ENCODE results near the gene INPP5K.
"Not testable (repeated sequence)": the region's sequence is repeated elsewhere in the genome, so short reads cannot be mapped to it uniquely, and the experiment has no call there.

INPP5K gene

GRCh38 chr17:1452836-1453235, 63.6 kb downstream of the INPP5K start:
- no peak for TF ChIP-seq CTCF (IDR thresholded peaks at IDR 0.05)
- H3K4me1 Mint-ChIP-seq = peaks cover 35% of the 10 kb centered on the region
- peaks cover 8% of the 10 kb centered on the region for H3K27me3 Mint-ChIP-seq (ENCODE audit: low read depth, poor library complexity)
- peak overlapping the region; percentile 59 for H3K4me3 Mint-ChIP-seq
- no peaks in the 10 kb centered on the region for H3K9me3 Mint-ChIP-seq
- no peak for DNase-seq
- peak overlapping the region; percentile 94 for H3K27ac Mint-ChIP-seq
- peaks cover 33% of the 10 kb centered on the region for H3K36me3 Mint-ChIP-seq (ENCODE audit: low read depth)

GRCh38 chr17:1450261-1450660, 66.2 kb downstream of the INPP5K start:
- H3K9me3 Mint-ChIP-seq; DNase-seq; H3K4me3 Mint-ChIP-seq; H3K27me3 Mint-ChIP-seq (ENCODE audit: low read depth, poor library complexity); H3K27ac Mint-ChIP-seq: not testable (repeated sequence)
- Mint-ChIP-seq H3K36me3 (ENCODE audit: low read depth) (peaks cover 43% of the 10 kb centered on the region), H3K4me1 (peaks cover 34% of the 10 kb centered on the region)

GRCh38 chr17:1449412-1449967, 66.9 kb downstream of the INPP5K start:
- Mint-ChIP-seq H3K9me3 (no peaks in the 10 kb centered on the region), H3K27me3 (ENCODE audit: low read depth, poor library complexity) (peaks cover 2% of the 10 kb centered on the region), H3K4me1 (peaks cover 27% of the 10 kb centered on the region), H3K4me3 (no peak overlapping the region), H3K36me3 (ENCODE audit: low read depth) (peaks cover 48% of the 10 kb centered on the region), H3K27ac (no peak overlapping the region)
- TF ChIP-seq CTCF (IDR thresholded peaks at IDR 0.05) = no peak
- no peak for DNase-seq

- no peak for TF ChIP-seq CTCF (IDR thresholded peaks at IDR 0.05)
- no peaks in the 10 kb centered on the region for H3K9me3 Mint-ChIP-seq
- H3K36me3 Mint-ChIP-seq (ENCODE audit: low read depth) = peaks cover 34% of the 10 kb centered on the region
- H3K27ac Mint-ChIP-seq = peak overlapping the region; percentile 61
- H3K4me1 Mint-ChIP-seq = peaks cover 7% of the 10 kb centered on the region
- no peak overlapping the region for H3K4me3 Mint-ChIP-seq
- no peak for DNase-seq
- no peaks in the 10 kb centered on the region for H3K27me3 Mint-ChIP-seq (ENCODE audit: low read depth, poor library complexity)
These were observed 69.4 kb downstream of the INPP5K start for GRCh38 chr17:1447052-1447451.

- Mint-ChIP-seq H3K9me3 (no peaks in the 10 kb centered on the region), H3K4me1 (no peaks in the 10 kb centered on the region), H3K4me3 (no peak overlapping the region), H3K27me3 (ENCODE audit: low read depth, poor library complexity) (no peaks in the 10 kb centered on the region), H3K27ac (peak overlapping the region; percentile 77), H3K36me3 (ENCODE audit: low read depth) (peaks cover 27% of the 10 kb centered on the region)
- no peak for TF ChIP-seq CTCF (IDR thresholded peaks at IDR 0.05)
- DNase-seq = no peak
These were observed 70.2 kb downstream of the INPP5K start for GRCh38 chr17:1446201-1446600.

GRCh38 chr17:1445695-1446094, 70.7 kb downstream of the INPP5K start:
- not testable (repeated sequence) for DNase-seq; H3K9me3 Mint-ChIP-seq; H3K27me3 Mint-ChIP-seq (ENCODE audit: low read depth, poor library complexity); H3K4me1 Mint-ChIP-seq; H3K4me3 Mint-ChIP-seq
- Mint-ChIP-seq H3K36me3 (ENCODE audit: low read depth) (peaks cover 27% of the 10 kb centered on the region), H3K27ac (peak overlapping the region; percentile 91)
